HepG2 (cell line): Measurements from ENCODE around the gene PNKP. TPM values are rescaled to one million over a fixed set of nuclear protein-coding genes. Genes with fewer than 3 reads are reported as not detected.
A peak's percentile ranks its signal among the peaks of the same experiment; 100 is the strongest.

Source experiments
- BRD4 ChIP-seq: sonication (generic); formaldehyde crosslinking; IDR thresholded peaks from 2 replicates; pipeline ENCODE4 v1.4.0; 2020; ENCODE audit warnings: missing genetic modification reagents
- FOXA1 ChIP-seq, 2 experiments: fragments of 450-650 bp in 1 of 2; sonication (generic) in 1 of 2; formaldehyde crosslinking in 1 of 2; IDR thresholded peaks; 2 replicates each; pipeline versions ENCODE4 v1.4.0 to v1.6.1; 2016 to 2020; ENCODE audit warnings: missing genetic modification reagents in 1 of 2
- KDM3A ChIP-seq: IDR thresholded peaks from 2 replicates; pipeline ENCODE4 v1.6.1; 2018; ENCODE audit warnings: low read depth, missing compliant biosample characterization
- MYNN ChIP-seq: sonication (generic); formaldehyde crosslinking; IDR thresholded peaks from 2 replicates; pipeline ENCODE4 v1.4.0; 2020; ENCODE audit warnings: mild to moderate bottlenecking, low read depth, missing genetic modification reagents
- NCOR1 ChIP-seq: fragments of 200-600 bp; sonication (generic); IDR thresholded peaks from 2 replicates; pipeline ENCODE4 v1.7.0; 2017; ENCODE audit warnings: antibody characterized with exemption, low read length, borderline replicate concordance
- RCOR2 ChIP-seq: IDR thresholded peaks from 2 replicates; pipeline ENCODE4 v1.6.1; 2016; ENCODE audit warnings: missing biosample characterization, missing genetic modification reagents
- ZBTB3 ChIP-seq: sonication (generic); formaldehyde crosslinking; IDR thresholded peaks from 2 replicates; pipeline ENCODE4 v1.4.0; 2020; ENCODE audit warnings: low read depth, mild to moderate bottlenecking, moderate library complexity, missing genetic modification reagents, borderline replicate concordance
- ZNF143 ChIP-seq: sonication (generic); formaldehyde crosslinking; IDR thresholded peaks from 2 replicates; pipeline ENCODE4 v1.4.0; 2020; ENCODE audit warnings: missing genetic modification reagents
- ZNF205 ChIP-seq: IDR thresholded peaks from 2 replicates; pipeline ENCODE4 v1.6.1; 2018; ENCODE audit warnings: missing biosample characterization, missing genetic modification reagents
- ZNF230 ChIP-seq: sonication (generic); formaldehyde crosslinking; IDR thresholded peaks from 2 replicates; pipeline ENCODE4 v1.4.0; 2020; ENCODE audit warnings: mild to moderate bottlenecking, missing genetic modification reagents
- ZNF7 ChIP-seq: IDR thresholded peaks from 2 replicates; pipeline ENCODE4 v1.6.1; 2016; ENCODE audit warnings: missing biosample characterization, missing genetic modification reagents
- ZNF75D ChIP-seq: sonication (generic); formaldehyde crosslinking; IDR thresholded peaks from 2 replicates; pipeline ENCODE4 v1.8.1; 2023; ENCODE audit warnings: missing genetic modification reagents, mild to moderate bottlenecking, borderline replicate concordance
- ZNF777 ChIP-seq: sonication (generic); formaldehyde crosslinking; IDR thresholded peaks from 2 replicates; pipeline ENCODE4 v1.4.0; 2020; ENCODE audit warnings: missing genetic modification reagents
- polyA plus RNA-seq, 8 experiments: library from polyadenylated mRNA; depleted of rRNA in 3 of 8; stranded (reverse) in 7 of 8; unstranded in 1 of 8; fragments of >200 nt; fragmentation: Illumina TruSeq in 4 of 8; extraction: Trizol in 4 of 8; gene quantifications; 2 replicates each; pipeline versions ENCODE4 v1.2.1 to v1.2.3, GENCODE V29; 2011 to 2016; ENCODE audit warnings: low read depth in 4 of 8, missing spikeins in 1 of 8, mixed read lengths in 1 of 8; ENCODE audit not compliant: insufficient read depth in 1 of 8
- total RNA-seq, 5 experiments: library from RNA; depleted of rRNA; stranded (reverse); fragments of >200 nt; fragmentation: Illumina TruSeq; extraction: Trizol; gene quantifications; 2 replicates each; pipeline ENCODE4 v1.2.3, GENCODE V29; 2016; ENCODE audit warnings: low read depth in 1 of 5
- TF ChIP-seq, protein P1 (sequence below): sonication (generic); formaldehyde crosslinking; IDR thresholded peaks from 2 replicates; pipeline ENCODE4 v1.4.0; 2020; ENCODE audit warnings: missing genetic modification reagents
- TF ChIP-seq, protein P2 (sequence below): sonication (generic); formaldehyde crosslinking; conservative IDR thresholded peaks from 2 replicates; pipeline ENCODE4 v1.8.0; 2022; ENCODE audit warnings: mild to moderate bottlenecking, moderate library complexity, missing genetic modification reagents
- TF ChIP-seq, protein P3 (sequence below): sonication (generic); formaldehyde crosslinking; IDR thresholded peaks from 2 replicates; pipeline ENCODE4 v1.5.0; 2020; ENCODE audit warnings: missing genetic modification reagents
- TF ChIP-seq, protein P4 (sequence below): sonication (generic); formaldehyde crosslinking; IDR thresholded peaks from 2 replicates; pipeline ENCODE4 v1.9.0; 2021; ENCODE audit warnings: mild to moderate bottlenecking, missing genetic modification reagents

The PNKP gene
- total and polyA plus RNA-seq, 2 of the 13 experiments (the other 11 are each of a cell fraction or from before 2014, with no cell fraction given), result 12.7 to 27.1 TPM

DNA sequence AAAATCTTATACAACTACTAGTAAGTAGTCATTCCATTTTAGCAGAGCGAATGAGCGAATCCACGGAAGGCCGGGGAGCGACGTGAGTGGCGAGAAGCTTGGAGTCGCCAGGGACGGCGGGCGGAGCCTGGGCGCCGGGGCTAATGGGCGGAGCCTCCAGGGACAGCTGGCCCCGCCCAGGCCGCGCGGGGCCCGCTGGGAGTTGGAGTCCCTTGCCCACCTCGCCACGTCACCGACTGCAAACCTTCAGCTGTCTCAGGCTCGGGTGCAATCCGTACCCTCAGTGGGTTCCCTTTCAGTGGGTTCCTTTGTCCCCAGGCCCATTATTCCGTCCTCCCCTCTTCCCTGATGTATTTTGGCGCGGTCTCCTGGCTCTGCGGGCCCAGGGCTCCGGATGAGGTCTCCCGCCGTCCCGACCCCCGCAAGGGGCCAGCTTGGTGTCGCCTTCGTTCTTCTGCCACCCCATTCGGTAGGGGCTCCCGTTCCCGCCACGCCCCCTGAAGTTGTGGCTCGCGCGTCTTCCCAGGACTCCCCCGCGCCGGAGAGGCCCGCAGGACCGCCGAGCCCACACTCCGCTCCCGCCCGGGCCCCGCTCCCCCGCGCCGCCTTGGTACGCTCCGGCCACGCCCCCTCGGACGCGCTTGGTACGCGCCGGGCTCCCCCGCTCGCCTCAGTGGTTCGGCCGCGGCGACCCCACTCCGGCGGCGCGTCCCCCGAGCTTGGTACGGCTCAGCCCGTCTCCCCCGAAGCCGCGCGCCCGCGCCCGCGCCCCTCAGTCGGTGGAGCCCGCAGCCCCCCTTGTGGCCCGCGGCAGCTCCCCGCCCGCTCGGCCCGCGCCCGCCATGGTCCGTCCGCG lies 16.7 kb downstream of the PNKP start, which contains the start of gene PTOV1 (continued):
- TF ChIP-seq, protein P1, sequence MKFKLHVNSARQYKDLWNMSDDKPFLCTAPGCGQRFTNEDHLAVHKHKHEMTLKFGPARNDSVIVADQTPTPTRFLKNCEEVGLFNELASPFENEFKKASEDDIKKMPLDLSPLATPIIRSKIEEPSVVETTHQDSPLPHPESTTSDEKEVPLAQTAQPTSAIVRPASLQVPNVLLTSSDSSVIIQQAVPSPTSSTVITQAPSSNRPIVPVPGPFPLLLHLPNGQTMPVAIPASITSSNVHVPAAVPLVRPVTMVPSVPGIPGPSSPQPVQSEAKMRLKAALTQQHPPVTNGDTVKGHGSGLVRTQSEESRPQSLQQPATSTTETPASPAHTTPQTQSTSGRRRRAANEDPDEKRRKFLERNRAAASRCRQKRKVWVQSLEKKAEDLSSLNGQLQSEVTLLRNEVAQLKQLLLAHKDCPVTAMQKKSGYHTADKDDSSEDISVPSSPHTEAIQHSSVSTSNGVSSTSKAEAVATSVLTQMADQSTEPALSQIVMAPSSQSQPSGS (CRISPR knock-in tag), result peak; percentile 31; the same call in 1 of the 2 replicates
- peak; percentile 93 for TF ChIP-seq ZNF143 (CRISPR knock-in tag)
- TF ChIP-seq, protein P2, sequence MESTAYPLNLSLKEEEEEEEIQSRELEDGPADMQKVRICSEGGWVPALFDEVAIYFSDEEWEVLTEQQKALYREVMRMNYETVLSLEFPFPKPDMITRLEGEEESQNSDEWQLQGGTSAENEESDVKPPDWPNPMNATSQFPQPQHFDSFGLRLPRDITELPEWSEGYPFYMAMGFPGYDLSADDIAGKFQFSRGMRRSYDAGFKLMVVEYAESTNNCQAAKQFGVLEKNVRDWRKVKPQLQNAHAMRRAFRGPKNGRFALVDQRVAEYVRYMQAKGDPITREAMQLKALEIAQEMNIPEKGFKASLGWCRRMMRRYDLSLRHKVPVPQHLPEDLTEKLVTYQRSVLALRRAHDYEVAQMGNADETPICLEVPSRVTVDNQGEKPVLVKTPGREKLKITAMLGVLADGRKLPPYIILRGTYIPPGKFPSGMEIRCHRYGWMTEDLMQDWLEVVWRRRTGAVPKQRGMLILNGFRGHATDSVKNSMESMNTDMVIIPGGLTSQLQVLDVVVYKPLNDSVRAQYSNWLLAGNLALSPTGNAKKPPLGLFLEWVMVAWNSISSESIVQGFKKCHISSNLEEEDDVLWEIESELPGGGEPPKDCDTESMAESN (CRISPR knock-in tag), result peak; percentile 72; the same call in 1 of the 2 replicates
- TF ChIP-seq, protein P3, sequence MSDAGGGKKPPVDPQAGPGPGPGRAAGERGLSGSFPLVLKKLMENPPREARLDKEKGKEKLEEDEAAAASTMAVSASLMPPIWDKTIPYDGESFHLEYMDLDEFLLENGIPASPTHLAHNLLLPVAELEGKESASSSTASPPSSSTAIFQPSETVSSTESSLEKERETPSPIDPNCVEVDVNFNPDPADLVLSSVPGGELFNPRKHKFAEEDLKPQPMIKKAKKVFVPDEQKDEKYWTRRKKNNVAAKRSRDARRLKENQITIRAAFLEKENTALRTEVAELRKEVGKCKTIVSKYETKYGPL (CRISPR knock-in tag), result no peak
- TF ChIP-seq, protein P4, sequence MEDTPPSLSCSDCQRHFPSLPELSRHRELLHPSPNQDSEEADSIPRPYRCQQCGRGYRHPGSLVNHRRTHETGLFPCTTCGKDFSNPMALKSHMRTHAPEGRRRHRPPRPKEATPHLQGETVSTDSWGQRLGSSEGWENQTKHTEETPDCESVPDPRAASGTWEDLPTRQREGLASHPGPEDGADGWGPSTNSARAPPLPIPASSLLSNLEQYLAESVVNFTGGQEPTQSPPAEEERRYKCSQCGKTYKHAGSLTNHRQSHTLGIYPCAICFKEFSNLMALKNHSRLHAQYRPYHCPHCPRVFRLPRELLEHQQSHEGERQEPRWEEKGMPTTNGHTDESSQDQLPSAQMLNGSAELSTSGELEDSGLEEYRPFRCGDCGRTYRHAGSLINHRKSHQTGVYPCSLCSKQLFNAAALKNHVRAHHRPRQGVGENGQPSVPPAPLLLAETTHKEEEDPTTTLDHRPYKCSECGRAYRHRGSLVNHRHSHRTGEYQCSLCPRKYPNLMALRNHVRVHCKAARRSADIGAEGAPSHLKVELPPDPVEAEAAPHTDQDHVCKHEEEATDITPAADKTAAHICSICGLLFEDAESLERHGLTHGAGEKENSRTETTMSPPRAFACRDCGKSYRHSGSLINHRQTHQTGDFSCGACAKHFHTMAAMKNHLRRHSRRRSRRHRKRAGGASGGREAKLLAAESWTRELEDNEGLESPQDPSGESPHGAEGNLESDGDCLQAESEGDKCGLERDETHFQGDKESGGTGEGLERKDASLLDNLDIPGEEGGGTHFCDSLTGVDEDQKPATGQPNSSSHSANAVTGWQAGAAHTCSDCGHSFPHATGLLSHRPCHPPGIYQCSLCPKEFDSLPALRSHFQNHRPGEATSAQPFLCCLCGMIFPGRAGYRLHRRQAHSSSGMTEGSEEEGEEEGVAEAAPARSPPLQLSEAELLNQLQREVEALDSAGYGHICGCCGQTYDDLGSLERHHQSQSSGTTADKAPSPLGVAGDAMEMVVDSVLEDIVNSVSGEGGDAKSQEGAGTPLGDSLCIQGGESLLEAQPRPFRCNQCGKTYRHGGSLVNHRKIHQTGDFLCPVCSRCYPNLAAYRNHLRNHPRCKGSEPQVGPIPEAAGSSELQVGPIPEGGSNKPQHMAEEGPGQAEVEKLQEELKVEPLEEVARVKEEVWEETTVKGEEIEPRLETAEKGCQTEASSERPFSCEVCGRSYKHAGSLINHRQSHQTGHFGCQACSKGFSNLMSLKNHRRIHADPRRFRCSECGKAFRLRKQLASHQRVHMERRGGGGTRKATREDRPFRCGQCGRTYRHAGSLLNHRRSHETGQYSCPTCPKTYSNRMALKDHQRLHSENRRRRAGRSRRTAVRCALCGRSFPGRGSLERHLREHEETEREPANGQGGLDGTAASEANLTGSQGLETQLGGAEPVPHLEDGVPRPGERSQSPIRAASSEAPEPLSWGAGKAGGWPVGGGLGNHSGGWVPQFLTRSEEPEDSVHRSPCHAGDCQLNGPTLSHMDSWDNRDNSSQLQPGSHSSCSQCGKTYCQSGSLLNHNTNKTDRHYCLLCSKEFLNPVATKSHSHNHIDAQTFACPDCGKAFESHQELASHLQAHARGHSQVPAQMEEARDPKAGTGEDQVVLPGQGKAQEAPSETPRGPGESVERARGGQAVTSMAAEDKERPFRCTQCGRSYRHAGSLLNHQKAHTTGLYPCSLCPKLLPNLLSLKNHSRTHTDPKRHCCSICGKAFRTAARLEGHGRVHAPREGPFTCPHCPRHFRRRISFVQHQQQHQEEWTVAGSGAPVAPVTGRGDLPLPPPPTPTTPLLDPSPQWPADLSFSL (CRISPR knock-in tag), result no peak
- TF ChIP-seq RCOR2, result no peak
- no peak; the same call in none of the 2 replicates for TF ChIP-seq ZNF777 (CRISPR knock-in tag)
- no peak for TF ChIP-seq ZNF75D (CRISPR knock-in tag)
- 0 out of 2 replicates have a peak, but pooled peaks have one; percentile 38 for TF ChIP-seq KDM3A (CRISPR knock-in tag)
- no peak for TF ChIP-seq FOXA1 (IDR thresholded peaks at IDR 0.05)
- no peak for TF ChIP-seq FOXA1 (CRISPR knock-in tag; IDR thresholded peaks at IDR 0.05)
- TF ChIP-seq ZNF205, result no peak
- 0 out of 2 replicates have a peak, but pooled peaks have one; percentile 36 for TF ChIP-seq ZNF230 (CRISPR knock-in tag)
- TF ChIP-seq NCOR1, result no peak
- TF ChIP-seq ZBTB3 (CRISPR knock-in tag), result no peak
- no peak for TF ChIP-seq ZNF7
- TF ChIP-seq MYNN (CRISPR knock-in tag), result no peak
- TF ChIP-seq BRD4 (CRISPR knock-in tag), result no peak
